ENCODE measurements around the gene TMBIM4. TPM values are rescaled to one million over a fixed set of nuclear protein-coding genes. Genes with fewer than 3 reads are reported as not detected.

TMBIM4 gene
- total RNA-seq, 1 experiment from 2014 or later = 51.1 TPM

DNA sequence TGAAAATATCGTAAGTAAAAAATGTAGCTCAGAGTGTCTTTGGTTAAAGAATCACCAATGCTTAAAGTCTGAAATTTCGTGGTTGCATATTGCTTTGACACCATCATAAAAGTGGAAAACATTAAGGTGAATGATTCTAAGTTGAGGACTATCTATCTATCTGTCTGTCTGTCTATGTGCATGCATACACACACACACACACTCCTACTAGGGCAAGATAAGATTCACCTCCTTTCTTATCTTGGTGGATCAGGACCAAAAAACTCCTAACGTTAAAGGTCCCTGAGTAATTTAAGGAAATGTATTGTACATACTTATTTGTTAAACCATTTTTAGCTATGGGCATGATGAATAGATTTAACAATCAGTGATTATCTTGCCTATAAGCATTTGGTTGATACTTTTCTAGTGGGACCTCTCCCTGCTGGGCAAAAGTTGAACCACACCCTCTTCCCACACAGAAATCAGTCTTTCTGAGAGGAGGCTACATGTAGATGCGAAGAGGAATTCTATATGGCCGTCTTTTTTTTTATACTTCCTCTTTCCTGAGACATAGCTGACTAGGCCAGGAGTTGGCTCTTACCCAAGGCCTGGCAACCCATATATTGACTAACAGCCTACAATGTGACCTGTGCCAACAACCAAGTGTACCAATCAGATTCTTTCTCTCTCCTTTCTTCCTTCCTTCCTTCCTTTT lies 19.9 kb downstream of the TMBIM4 start:
- Histone ChIP-seq H3K9ac (ENCODE audit: low read length) (no peak overlapping the region), H3K36me3 (ENCODE audit: control insufficient read depth in 1 of 2, insufficient read depth in 2 of 2, low read length in 2 of 2) (no peaks in the 10 kb centered on the region), H3K9me3 (ENCODE audit: control insufficient read depth in 1 of 2, insufficient read depth in 1 of 2, low read depth in 1 of 2, low read length in 2 of 2) (no peaks in the 10 kb centered on the region), H4K20me1 (ENCODE audit: insufficient read depth) (no peaks in the 10 kb centered on the region), H3K4me3 (replicated peaks in 1 of 2; ENCODE audit: low read depth in 1 of 2, low read length in 2 of 2) (no peak overlapping the region), H2AFZ (ENCODE audit: low read depth, low read length, poor library complexity, severe bottlenecking) (no peak overlapping the region), H3K79me2 (ENCODE audit: insufficient read depth, low read length) (no peaks in the 10 kb centered on the region), H3K4me1 (ENCODE audit: control insufficient read depth in 1 of 2, insufficient read depth in 2 of 2, low read length in 2 of 2) (peaks cover 0 to 5% of the 10 kb centered on the region in 2 experiments; a peak in 2 of 4 replicates), H3K9me2 (ENCODE audit: insufficient read depth) (no peaks in the 10 kb centered on the region), H3K4me2 (ENCODE audit: low read length) (no peak overlapping the region), H3K27ac (ENCODE audit: low read depth, low read length) (no peak overlapping the region), H3K27me3 (ENCODE audit: insufficient read depth, low read length) (no peaks in the 10 kb centered on the region)
- ATAC-seq (peak; percentile 71), DNase-seq (ENCODE audit: low read depth, low spot score) (no peak)
- BruUV-seq (replicated peaks) = no TSS peak
- CTCF ChIA-PET = no interaction called here
- RAD21 ChIA-PET (ENCODE audit: low non-redundant PET in 1 of 2, low total read pairs in 2 of 2, uncharacterized antibody in 2 of 2, unreplicated experiment in 2 of 2) = no interaction called here
- TF ChIP-seq POLR2AphosphoS5 (IDR thresholded peaks at IDR 0.05; ENCODE audit: low read depth, low read length) = no peak
- TF ChIP-seq, protein P1, sequence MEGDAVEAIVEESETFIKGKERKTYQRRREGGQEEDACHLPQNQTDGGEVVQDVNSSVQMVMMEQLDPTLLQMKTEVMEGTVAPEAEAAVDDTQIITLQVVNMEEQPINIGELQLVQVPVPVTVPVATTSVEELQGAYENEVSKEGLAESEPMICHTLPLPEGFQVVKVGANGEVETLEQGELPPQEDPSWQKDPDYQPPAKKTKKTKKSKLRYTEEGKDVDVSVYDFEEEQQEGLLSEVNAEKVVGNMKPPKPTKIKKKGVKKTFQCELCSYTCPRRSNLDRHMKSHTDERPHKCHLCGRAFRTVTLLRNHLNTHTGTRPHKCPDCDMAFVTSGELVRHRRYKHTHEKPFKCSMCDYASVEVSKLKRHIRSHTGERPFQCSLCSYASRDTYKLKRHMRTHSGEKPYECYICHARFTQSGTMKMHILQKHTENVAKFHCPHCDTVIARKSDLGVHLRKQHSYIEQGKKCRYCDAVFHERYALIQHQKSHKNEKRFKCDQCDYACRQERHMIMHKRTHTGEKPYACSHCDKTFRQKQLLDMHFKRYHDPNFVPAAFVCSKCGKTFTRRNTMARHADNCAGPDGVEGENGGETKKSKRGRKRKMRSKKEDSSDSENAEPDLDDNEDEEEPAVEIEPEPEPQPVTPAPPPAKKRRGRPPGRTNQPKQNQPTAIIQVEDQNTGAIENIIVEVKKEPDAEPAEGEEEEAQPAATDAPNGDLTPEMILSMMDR (IDR thresholded peaks at IDR 0.05 in 2 of 3, conservative IDR thresholded peaks at IDR 0.05 in 1 of 3; ENCODE audit: borderline replicate concordance in 1 of 3, insufficient read depth in 1 of 3, low read depth in 2 of 3, low read length in 2 of 3) = peak in 2 of 3 experiments; percentile 40 to 45; a peak in 4 of 6 replicates
- no peak for TF ChIP-seq SP1 (IDR thresholded peaks at IDR 0.05; ENCODE audit: low read depth)
- POLR2A ChIA-PET = no interaction called here
- intact Hi-C loops (cut with micrococcal nuclease) = loop anchor here (5.0 kb wide), 2 partner anchors 82 to 542 kb away; no protein-coding TSS in a partner anchor
